GM19455 (cell line): ENCODE results near the gene TSR3.

ENCODE experiments used
- ATAC-seq: cut with Tn5 transposase; IDR thresholded peaks from one replicate; pipeline ENCODE4 v1.9.1; 2021; ENCODE audit not compliant: unreplicated experiment

Gene TSR3

GRCh38 chr16:1326391-1326790 is 25.3 kb downstream of the TSR3 start:
- ATAC-seq, result no peak

- no peak for ATAC-seq
Observed at GRCh38 chr16:1325673-1326371, 25.9 kb downstream of the TSR3 start.

- ATAC-seq, result no peak
Observed at GRCh38 chr16:1325261-1325660, 26.4 kb downstream of the TSR3 start.

GRCh38 chr16:1324286-1324826 is 27.3 kb downstream of the TSR3 start:
- no peak for ATAC-seq

- ATAC-seq, result no peak
Observed at GRCh38 chr16:1323296-1324239, 28.1 kb downstream of the TSR3 start.

- ATAC-seq, result no peak
Observed at GRCh38 chr16:1322407-1322806, 29.3 kb downstream of the TSR3 start.

GRCh38 chr16:1320658-1321240 is 30.9 kb downstream of the TSR3 start:
- ATAC-seq, result no peak

GRCh38 chr16:1320097-1320496 is 31.6 kb downstream of the TSR3 start:
- no peak for ATAC-seq

GRCh38 chr16:1319041-1319440 is 32.6 kb downstream of the TSR3 start:
- ATAC-seq, result no peak

GRCh38 chr16:1318268-1318545 is 33.5 kb downstream of the TSR3 start:
- no peak for ATAC-seq

- ATAC-seq, result no peak
Observed at GRCh38 chr16:1317479-1318267, 34.0 kb downstream of the TSR3 start.

GRCh38 chr16:1316033-1316405 is 35.7 kb downstream of the TSR3 start:
- no peak for ATAC-seq

GRCh38 chr16:1315081-1316032 is 36.3 kb downstream of the TSR3 start:
- ATAC-seq, result no peak

GRCh38 chr16:1314399-1315068 is 37.1 kb downstream of the TSR3 start:
- no peak for ATAC-seq

GRCh38 chr16:1313721-1314369 is 37.8 kb downstream of the TSR3 start:
- no peak for ATAC-seq

GRCh38 chr16:1312903-1313302 is 38.8 kb downstream of the TSR3 start:
- ATAC-seq, result no peak

- ATAC-seq, result no peak
Observed at GRCh38 chr16:1312467-1312816, 39.2 kb downstream of the TSR3 start.

- ATAC-seq, result no peak
Observed at GRCh38 chr16:1311738-1312466, 39.8 kb downstream of the TSR3 start.
